ENCODE data around the gene XYLT1.

GRCh38 chr16:17108596-17108995, 362.2 kb downstream of the XYLT1 start:
- TF ChIP-seq POLR2A (IDR thresholded peaks at IDR 0.05) (no peak), CTCF (IDR thresholded peaks at IDR 0.05) (no peak)

Data from esophagus squamous epithelium (tissue), 4 donors.